Kasumi-1 (cell line): Measurements from ENCODE around the gene FAIM2.
A peak's percentile ranks its signal among the peaks of the same experiment; 100 is the strongest.

Source experiments
- DNase-seq, 2 experiments: peaks; one replicate each; lab custom pipeline; 2025; lab: John Stamatoyannopoulos, UW

Gene FAIM2

GRCh38 chr12:49903700-49904423 is at the start of gene FAIM2:
Gene FAIM2, minus strand, starts transcription at chr12:49903900. Its CDS starts 108 bp downstream, at chr12:49903792.
- no peak for DNase-seq

DNA sequence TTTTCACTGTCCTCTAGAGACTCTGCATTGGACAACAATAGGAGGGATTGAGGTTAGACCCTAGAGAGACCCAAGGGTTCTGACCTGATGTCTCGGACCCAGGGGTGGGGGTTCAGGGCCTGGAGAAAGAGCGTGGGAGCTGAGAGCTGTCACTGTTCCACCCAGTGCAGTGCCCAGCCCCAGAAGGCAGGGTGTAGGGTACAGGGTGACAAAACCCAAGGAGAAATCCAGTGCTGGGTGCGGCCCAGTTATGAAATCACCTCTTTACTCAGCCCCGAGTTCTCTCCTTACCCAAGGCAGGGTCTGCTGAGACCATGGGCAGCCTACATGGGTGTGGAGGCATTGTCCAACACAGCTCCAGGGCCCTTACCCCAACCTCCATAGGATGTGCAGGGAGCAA is 49.5 kb upstream of the FAIM2 start:
- DNase-seq: no peak

DNA sequence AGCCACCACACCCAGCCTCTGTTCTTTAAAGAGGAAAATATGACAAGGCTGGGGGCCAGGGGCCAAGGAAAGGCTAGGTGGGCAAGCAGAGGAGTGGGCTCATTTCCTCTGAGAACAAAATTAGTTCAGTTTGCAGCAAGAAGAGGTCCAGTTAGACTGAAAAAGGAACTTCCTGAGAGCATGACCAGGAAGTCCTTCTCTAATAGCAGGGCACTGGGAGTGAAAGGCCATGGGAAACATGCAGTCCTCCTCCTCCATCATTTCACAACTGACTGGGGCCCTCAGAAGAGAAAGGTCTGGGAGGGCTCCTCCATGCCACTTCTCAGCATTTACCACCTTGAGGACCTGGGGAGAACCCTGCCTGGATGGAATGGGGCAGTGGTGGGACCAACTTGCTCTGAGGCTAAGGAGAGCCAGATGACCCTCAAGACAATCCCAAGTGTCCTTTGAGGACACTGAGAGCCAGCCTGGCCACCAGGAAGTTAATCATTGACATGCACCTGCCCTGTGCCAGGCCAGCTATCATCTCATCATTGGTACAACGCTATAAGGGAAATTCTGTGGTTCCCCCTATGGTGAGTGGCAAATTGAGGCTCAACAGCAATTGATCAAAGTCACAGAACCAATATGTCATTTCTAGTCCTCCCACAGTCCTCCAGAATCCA is 48.8 kb upstream of the FAIM2 start:
- no peak for DNase-seq

- DNase-seq: no peak
Observed at GRCh38 chr12:49951411-49952240, 47.9 kb upstream of the FAIM2 start.

- no peak for DNase-seq
Observed at GRCh38 chr12:49950273-49951251, 46.9 kb upstream of the FAIM2 start, which contains the start of gene AQP2. Gene AQP2, plus strand, starts transcription at chr12:49950737. Its CDS starts 94 bp downstream, at chr12:49950831.

- DNase-seq: no peak
Observed at GRCh38 chr12:49949866-49950265, 46.2 kb upstream of the FAIM2 start.

GRCh38 chr12:49948866-49949845 is 45.5 kb upstream of the FAIM2 start:
- no peak for DNase-seq

DNA sequence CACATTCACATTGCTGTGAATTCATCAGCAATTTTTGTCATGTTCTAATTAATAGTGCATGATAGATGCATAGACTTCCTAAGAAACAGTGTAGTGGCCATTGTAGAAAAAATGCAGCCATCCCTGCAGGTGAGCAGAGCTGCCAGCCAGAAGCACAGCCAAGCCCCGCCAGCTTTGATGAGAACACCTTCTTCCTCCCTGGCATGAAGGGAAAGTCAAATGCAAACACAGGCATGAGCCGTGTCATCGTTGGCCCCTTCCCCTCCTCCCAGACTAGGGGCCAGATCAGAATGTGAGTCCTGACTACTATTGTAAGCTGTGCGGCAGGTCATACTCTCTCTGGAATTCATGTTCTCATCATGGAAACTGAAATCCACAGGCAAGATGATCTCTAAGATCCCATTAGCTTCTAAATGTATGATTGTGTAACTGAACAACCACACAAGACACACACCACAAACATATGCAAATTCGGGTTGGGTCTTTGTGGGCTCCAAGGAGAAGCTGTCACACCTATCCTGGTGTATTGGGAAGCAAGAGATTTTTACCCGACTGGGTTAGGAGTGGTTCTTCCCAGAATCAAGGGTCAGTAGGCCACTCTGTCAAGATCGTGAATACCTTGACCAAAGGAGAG is 44.0 kb upstream of the FAIM2 start:
- DNase-seq: no peak

GRCh38 chr12:49946497-49946896 is 42.8 kb upstream of the FAIM2 start:
- DNase-seq: no peak

DNA sequence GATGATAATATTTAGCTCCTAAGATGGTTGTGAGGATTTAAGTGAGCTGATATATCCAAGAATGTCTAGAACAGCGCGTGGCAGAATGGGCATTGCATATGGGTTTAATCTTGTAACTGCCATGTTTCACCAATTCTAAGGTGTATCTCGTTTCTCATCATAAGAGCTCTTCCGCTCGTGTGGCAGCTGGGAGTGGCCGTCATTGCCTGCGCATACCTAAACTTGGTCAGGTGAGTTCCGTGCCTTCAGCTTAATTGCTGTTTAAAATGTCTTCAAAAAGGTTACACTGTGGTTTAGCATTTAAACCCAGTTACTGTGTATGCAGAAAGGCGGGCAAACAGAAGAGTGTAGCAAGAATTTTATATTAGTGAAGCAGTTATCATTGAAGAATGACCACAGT is 42.4 kb upstream of the FAIM2 start:
- DNase-seq: no peak

- DNase-seq: peak; percentile 80 to 85
Observed at GRCh38 chr12:49945394-49946080, 41.8 kb upstream of the FAIM2 start.

GRCh38 chr12:49944718-49945117 is 41.0 kb upstream of the FAIM2 start:
- DNase-seq: no peak

- no peak for DNase-seq
Observed at GRCh38 chr12:49944046-49944445, 40.3 kb upstream of the FAIM2 start.

DNA sequence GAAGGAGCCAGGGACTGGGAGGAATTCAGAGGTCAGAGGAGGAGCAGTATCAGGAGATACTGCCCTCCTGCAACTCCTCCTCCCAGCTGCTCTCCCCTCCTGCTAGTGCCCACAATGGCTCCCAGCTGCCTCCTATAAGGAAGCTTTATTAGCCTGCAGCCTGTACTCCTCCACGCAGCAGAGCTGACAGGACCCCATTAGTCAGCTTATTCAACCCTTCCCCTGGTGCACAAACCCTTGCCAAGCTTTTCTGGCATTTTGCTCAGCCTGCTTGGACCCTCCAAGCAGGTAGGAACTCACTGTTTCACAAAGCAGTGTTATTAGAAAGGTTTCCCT is 39.9 kb upstream of the FAIM2 start:
- no peak for DNase-seq

GRCh38 chr12:49942921-49943624 is 39.4 kb upstream of the FAIM2 start:
- no peak for DNase-seq

DNA sequence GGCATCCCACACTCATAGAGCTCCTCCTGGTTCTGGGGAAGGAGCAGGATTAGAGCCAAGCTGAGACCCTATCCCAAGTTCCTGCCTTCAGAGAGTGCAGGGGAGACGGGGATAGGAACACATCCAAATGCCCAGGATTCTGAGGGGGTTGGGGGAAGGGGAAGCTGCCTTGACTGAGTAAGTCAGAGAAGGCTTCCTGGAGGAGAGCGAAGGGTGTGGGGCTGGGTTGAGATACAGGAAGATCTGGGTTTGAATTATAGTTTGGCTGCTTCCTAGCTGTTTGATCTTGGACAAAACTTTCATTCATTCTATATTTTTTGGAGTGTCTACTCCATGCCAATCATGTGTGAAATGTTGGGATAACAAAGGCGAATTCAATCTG is 38.8 kb upstream of the FAIM2 start:
- no peak for DNase-seq

DNA sequence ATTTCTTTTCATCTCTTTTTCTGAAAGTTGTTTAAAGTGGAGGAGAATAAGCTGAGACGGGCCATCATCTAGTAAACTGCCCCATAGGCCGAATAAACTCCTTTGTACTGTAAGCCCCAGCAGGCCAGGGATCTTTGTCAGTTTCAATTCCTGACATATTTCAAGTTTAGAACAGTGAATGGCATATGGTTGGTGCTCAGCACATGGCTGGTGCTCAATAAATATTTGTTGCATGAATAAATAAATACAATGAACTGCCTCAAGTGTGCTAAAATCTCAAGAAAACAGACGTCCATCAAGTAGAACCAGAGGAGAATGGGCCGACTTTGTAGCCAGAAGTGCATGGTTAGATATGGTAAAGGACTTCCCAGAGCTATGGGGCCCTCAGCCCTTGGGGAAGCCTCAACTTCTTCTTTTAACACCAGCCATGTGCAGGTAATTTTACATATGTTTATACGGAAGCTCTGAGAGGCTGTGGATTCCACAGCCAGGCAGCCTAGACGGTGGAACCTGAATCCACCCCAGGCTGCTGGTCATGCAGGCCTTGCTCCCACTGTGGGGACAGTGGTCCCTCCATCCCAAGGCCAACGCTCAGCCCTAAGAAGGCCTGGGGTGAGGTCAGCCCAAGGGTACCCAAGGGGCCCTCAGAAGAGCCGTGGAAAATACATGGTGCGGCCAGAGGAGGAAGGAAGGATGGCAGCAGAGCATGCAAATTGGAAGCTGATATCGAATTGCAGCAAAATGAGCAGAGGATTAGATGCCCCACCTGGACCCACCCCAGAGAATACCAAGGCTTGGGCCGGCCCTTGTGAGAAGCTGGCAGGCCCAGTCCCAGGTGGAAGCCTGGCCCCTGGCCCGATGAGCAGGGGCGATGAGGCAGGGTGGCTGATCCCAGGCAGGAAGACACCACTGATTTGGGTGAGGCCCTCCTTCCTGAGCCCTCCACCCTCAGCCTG is 38.1 kb upstream of the FAIM2 start:
- DNase-seq: no peak

DNA sequence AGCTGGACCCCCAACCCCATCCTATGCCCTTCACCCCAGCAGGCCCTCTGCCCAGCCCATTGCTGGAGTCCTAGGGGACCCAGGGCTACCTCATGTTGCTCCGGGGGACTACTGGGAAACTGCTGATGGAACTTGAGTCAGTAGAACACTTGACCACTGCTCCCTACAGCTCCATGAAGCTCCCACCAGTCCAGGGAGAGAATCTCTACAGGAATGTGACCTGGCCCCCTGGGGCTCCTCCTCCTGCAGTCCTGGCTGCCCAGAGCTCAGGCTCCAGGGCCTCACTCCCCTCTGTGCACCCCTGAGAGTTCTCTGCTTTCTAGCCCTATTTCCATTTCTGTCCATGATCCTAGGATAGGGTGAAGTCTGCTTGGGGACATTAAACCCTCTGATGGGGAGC is 36.0 kb upstream of the FAIM2 start:
- DNase-seq: no peak
